Neural progenitor cell (in vitro differentiated cells): Measurements from ENCODE around the gene PTPRG. TPM values are rescaled to one million over a fixed set of nuclear protein-coding genes. Genes with fewer than 3 reads are reported as not detected.

Experiments
- DNase-seq: peaks from one replicate; pipeline ENCODE4 v3.0.0-alpha.2; 2016; ENCODE audit warnings: low spot score
- H2AFZ ChIP-seq: fragments of 200-600 bp; sonication (generic); replicated peaks from 2 replicates; pipeline ENCODE4 v1.6.1; 2016; ENCODE audit warnings: antibody characterized with exemption
- H3F3A ChIP-seq: fragments of 200-600 bp; sonication (generic); 2 replicates; pipeline ENCODE4 v1.6.1; 2016; ENCODE audit warnings: antibody characterized with exemption, low read depth
- H3K27ac ChIP-seq: fragments of 200-600 bp; sonication (generic); 2 replicates; pipeline ENCODE4 v1.5.1; 2016; ENCODE audit warnings: mild to moderate bottlenecking
- H3K27me3 ChIP-seq: fragments of 200-600 bp; sonication (generic); 2 replicates; pipeline ENCODE4 v1.6.1; 2016; ENCODE audit warnings: mild to moderate bottlenecking, moderate library complexity
- H3K36me3 ChIP-seq: fragments of 200-600 bp; sonication (generic); 2 replicates; pipeline ENCODE4 v1.5.1; 2016
- H3K4me1 ChIP-seq: fragments of 200-600 bp; sonication (generic); 2 replicates; pipeline ENCODE4 v1.6.1; 2016; ENCODE audit warnings: mixed run types
- H3K4me2 ChIP-seq: fragments of 200-600 bp; sonication (generic); 2 replicates; pipeline ENCODE4 v1.6.1; 2016
- H3K4me3 ChIP-seq: fragments of 200-600 bp; sonication (generic); 2 replicates; pipeline ENCODE4 v1.5.1; 2016
- H3K79me2 ChIP-seq: fragments of 200-600 bp; sonication (generic); 2 replicates; pipeline ENCODE4 v1.6.1; 2016; ENCODE audit warnings: low read depth
- H3K9ac ChIP-seq: fragments of 200-600 bp; sonication (generic); 2 replicates; pipeline ENCODE4 v1.6.1; 2016
- H3K9me3 ChIP-seq: fragments of 200-600 bp; sonication (generic); 2 replicates; pipeline ENCODE4 v1.5.1; 2016; ENCODE audit warnings: low read depth
- H4K20me1 ChIP-seq: fragments of 200-600 bp; sonication (generic); 2 replicates; pipeline ENCODE4 v1.6.1; 2016; ENCODE audit warnings: low read depth
- H3K27ac Mint-ChIP-seq: 3 replicates; pipeline ENCODE4 v1.8.0; 2021; ENCODE audit warnings: mixed read lengths
- H3K27me3 Mint-ChIP-seq: 2 replicates; pipeline ENCODE4 v1.8.0; 2022; ENCODE audit warnings: low read depth, mild to moderate bottlenecking, inconsistent platforms, moderate library complexity, mixed read lengths; ENCODE audit not compliant: insufficient read depth
- H3K36me3 Mint-ChIP-seq: 3 replicates; pipeline ENCODE4 v1.8.0; 2021; ENCODE audit warnings: mixed read lengths
- H3K4me1 Mint-ChIP-seq: 3 replicates; pipeline ENCODE4 v1.8.0; 2021; ENCODE audit warnings: mixed read lengths
- H3K4me3 Mint-ChIP-seq: 3 replicates; pipeline ENCODE4 v1.8.0; 2021; ENCODE audit warnings: mild to moderate bottlenecking, moderate library complexity, mixed read lengths
- H3K9me3 Mint-ChIP-seq: 3 replicates; pipeline ENCODE4 v1.8.0; 2020; ENCODE audit warnings: mixed read lengths
- EZH2 ChIP-seq: fragments of 200-600 bp; sonication (generic); IDR thresholded peaks from 2 replicates; pipeline ENCODE4 v1.6.1; 2017; ENCODE audit warnings: antibody characterized with exemption, mild to moderate bottlenecking, moderate library complexity
- EZH2phosphoT487 ChIP-seq: fragments of 200-600 bp; sonication (generic); IDR thresholded peaks from 2 replicates; pipeline ENCODE4 v1.6.1; 2017; ENCODE audit warnings: antibody characterized with exemption
- total RNA-seq: library from RNA; depleted of rRNA; stranded (reverse); fragments of >200 nt; gene quantifications from 2 replicates; pipeline ENCODE4 v1.2.3, GENCODE V29; 2015; ENCODE audit warnings: low replicate concordance
- TF ChIP-seq, protein P1 (sequence below): fragments of 200-600 bp; sonication (generic); IDR thresholded peaks from 2 replicates; pipeline ENCODE4 v1.5.1; 2017; ENCODE audit warnings: antibody characterized with exemption, mild to moderate bottlenecking

PTPRG gene
- total RNA-seq, 1 donor from 2014 or later = 65.3 TPM

DNA sequence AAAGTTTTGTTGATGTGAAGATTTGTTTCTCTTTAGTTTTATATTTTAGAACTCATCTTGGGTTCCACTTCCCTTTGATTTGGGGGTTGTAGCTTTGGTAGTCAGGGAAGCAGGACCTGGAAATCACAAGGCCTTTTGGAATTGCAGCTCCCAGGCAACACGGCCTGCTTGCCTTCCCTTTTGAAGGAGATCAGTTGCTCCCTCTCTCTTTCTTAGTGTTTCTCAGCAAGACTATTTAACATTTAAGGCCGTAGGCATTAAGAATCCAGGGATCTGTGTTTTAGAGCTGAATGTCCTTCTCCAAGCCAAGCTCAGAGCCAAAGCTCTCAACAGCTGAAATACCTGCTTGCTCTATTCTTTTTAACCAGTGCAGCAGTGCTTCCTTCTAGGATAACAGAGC, 310.3 kb downstream of the PTPRG start:
- Histone ChIP-seq H3K4me3 (no peak overlapping the region), H3F3A (peaks cover 35% of the 10 kb centered on the region), H3K36me3 (no peaks in the 10 kb centered on the region), H3K9me3 (no peaks in the 10 kb centered on the region), H3K27me3 (no peaks in the 10 kb centered on the region), H2AFZ (no peak overlapping the region), H3K79me2 (peaks cover 97% of the 10 kb centered on the region), H3K27ac (peak overlapping the region; percentile 89), H3K4me1 (peaks cover 74% of the 10 kb centered on the region), H3K9ac (peak overlapping the region; percentile 4), H4K20me1 (peaks cover 16% of the 10 kb centered on the region), H3K4me2 (peak overlapping the region; percentile 4)
- H3K4me3 Mint-ChIP-seq = no peak overlapping the region
- TF ChIP-seq, protein P1, sequence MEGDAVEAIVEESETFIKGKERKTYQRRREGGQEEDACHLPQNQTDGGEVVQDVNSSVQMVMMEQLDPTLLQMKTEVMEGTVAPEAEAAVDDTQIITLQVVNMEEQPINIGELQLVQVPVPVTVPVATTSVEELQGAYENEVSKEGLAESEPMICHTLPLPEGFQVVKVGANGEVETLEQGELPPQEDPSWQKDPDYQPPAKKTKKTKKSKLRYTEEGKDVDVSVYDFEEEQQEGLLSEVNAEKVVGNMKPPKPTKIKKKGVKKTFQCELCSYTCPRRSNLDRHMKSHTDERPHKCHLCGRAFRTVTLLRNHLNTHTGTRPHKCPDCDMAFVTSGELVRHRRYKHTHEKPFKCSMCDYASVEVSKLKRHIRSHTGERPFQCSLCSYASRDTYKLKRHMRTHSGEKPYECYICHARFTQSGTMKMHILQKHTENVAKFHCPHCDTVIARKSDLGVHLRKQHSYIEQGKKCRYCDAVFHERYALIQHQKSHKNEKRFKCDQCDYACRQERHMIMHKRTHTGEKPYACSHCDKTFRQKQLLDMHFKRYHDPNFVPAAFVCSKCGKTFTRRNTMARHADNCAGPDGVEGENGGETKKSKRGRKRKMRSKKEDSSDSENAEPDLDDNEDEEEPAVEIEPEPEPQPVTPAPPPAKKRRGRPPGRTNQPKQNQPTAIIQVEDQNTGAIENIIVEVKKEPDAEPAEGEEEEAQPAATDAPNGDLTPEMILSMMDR = no peak
- no peak for TF ChIP-seq EZH2phosphoT487
- no peak for TF ChIP-seq EZH2
- no peak for DNase-seq
- peaks cover 43% of the 10 kb centered on the region for H3K4me1 Mint-ChIP-seq
- peaks cover 4% of the 10 kb centered on the region for H3K9me3 Mint-ChIP-seq
- H3K27ac Mint-ChIP-seq = no peak overlapping the region
- H3K36me3 Mint-ChIP-seq = peaks cover 1% of the 10 kb centered on the region
- no peaks in the 10 kb centered on the region for H3K27me3 Mint-ChIP-seq

DNA sequence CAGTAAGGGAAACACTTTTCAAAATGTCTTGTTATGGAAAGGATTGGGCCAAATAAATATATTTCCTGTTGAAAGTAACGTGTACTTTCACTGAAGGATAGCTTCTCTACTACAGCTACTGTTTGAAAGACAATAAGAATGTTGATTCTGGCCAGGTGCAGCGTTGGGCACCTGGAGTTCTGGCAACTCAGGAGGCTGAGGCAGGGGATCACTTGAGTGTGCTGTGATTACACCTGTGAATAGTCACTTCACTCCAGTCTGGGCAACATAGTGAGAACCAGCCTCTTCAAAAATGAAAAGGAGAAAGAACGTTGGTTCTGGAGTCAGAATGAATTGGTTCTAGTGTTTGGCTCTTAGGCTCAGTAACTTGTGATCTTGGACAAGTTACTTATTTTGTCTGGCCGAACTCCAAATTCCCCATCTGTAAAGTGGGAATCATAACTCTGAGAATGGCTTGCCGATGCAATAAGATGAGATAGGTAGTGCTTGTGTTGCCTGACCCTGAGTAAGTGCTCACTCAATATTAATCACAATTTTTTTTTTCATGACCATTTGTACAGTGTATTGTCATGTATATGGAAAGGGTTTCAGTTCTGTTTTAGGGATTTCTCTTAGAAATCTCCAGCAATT, 310.8 kb downstream of the PTPRG start:
- TF ChIP-seq EZH2 = no peak
- no peak overlapping the region for H3K4me3 ChIP-seq
- peak overlapping the region; percentile 4 for H3K4me2 ChIP-seq
- H3K4me1 Mint-ChIP-seq = peaks cover 49% of the 10 kb centered on the region
- peaks cover 98% of the 10 kb centered on the region for H3K79me2 ChIP-seq
- H3K4me3 Mint-ChIP-seq = no peak overlapping the region
- peaks cover 1% of the 10 kb centered on the region for H3K36me3 Mint-ChIP-seq
- H3K9me3 Mint-ChIP-seq = peaks cover 4% of the 10 kb centered on the region
- no peak overlapping the region for H3K27ac Mint-ChIP-seq
- H3K9ac ChIP-seq = peak overlapping the region; percentile 4
- H3K27me3 Mint-ChIP-seq = no peaks in the 10 kb centered on the region
- peaks cover 35% of the 10 kb centered on the region for H3F3A ChIP-seq
- H3K9me3 ChIP-seq = no peaks in the 10 kb centered on the region
- H2AFZ ChIP-seq = no peak overlapping the region
- H3K27ac ChIP-seq = peak overlapping the region; percentile 89
- H3K4me1 ChIP-seq = peaks cover 80% of the 10 kb centered on the region
- H3K36me3 ChIP-seq = no peaks in the 10 kb centered on the region
- peaks cover 16% of the 10 kb centered on the region for H4K20me1 ChIP-seq
- H3K27me3 ChIP-seq = no peaks in the 10 kb centered on the region
- DNase-seq = no peak

DNA sequence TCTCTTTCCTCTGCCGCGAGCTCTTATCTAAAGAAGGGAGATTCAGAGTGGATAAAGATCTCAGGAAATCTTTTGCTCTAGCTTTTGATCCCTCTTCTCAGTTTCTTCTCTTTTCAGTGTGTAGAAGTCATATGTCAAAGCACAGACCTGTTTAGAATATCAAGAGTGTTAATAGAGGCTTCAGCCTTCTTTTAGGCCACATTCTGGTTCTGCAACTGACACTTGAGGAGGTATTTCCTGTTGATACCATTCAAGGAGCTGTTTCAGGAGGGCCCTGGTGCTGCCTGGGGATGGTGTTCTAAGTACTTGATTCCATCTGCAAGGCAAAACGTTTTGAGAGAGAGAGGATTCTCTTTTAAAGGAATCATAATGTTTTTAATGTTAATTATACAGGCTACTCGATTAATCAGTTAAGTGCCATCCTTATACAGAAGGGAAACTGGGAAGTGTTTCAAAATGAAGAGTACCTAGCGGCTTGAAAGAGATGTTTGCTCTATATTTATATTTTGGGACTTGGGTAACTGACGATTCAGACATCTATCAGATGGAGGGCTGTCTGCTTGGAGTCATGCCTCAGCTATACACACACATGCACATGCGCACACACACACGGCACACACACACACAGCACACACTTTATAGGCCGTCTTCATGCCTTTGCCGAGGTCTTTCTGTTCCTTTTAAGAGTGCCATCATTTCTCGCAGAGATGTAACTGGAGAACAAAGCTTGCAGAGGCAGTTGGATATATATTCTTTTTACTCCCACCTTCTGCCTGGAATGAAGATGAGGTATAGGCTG, 313.9 kb downstream of the PTPRG start:
- Mint-ChIP-seq H3K27me3 (no peaks in the 10 kb centered on the region), H3K4me1 (peaks cover 41% of the 10 kb centered on the region), H3K27ac (no peak overlapping the region), H3K36me3 (no peaks in the 10 kb centered on the region), H3K4me3 (no peak overlapping the region), H3K9me3 (no peaks in the 10 kb centered on the region)
- H3K36me3 ChIP-seq = no peaks in the 10 kb centered on the region
- no peak for DNase-seq
- H3K9ac ChIP-seq = no peak overlapping the region
- TF ChIP-seq EZH2phosphoT487 = no peak
- no peak for TF ChIP-seq EZH2
- TF ChIP-seq, protein P1 = no peak
- H3F3A ChIP-seq = peaks cover 30% of the 10 kb centered on the region
- peaks cover 100% of the 10 kb centered on the region for H3K79me2 ChIP-seq
- H3K4me2 ChIP-seq = peak overlapping the region; percentile 34
- no peak overlapping the region for H3K4me3 ChIP-seq
- peaks cover 16% of the 10 kb centered on the region for H4K20me1 ChIP-seq
- H3K4me1 ChIP-seq = peaks cover 80% of the 10 kb centered on the region
- no peaks in the 10 kb centered on the region for H3K27me3 ChIP-seq
- no peaks in the 10 kb centered on the region for H3K9me3 ChIP-seq
- peak overlapping the region; percentile 78 for H3K27ac ChIP-seq
- H2AFZ ChIP-seq = no peak overlapping the region
